ENCODE measurements around the gene FAM177B.

FAM177B gene

GRCh38 chr1:222769181-222769580, 32.2 kb downstream of the FAM177B start:
- Histone ChIP-seq H4K5ac (ENCODE audit: low read length) (no peak overlapping the region), H3K27me3 (ENCODE audit: insufficient read depth, low read length, poor library complexity) (no peaks in the 10 kb centered on the region), H3K18ac (ENCODE audit: low read length) (no peak overlapping the region), H3K9ac (ENCODE audit: low read length) (no peak overlapping the region), H3K4me2 (ENCODE audit: low read length) (no peak overlapping the region), H2BK120ac (ENCODE audit: low read depth, low read length) (no peak overlapping the region), H2BK5ac (ENCODE audit: low read length) (no peak overlapping the region), H3K36me3 (ENCODE audit: control insufficient read depth, insufficient read depth, low read length) (no peaks in the 10 kb centered on the region), H3K27ac (ENCODE audit: low read depth, low read length) (no peak overlapping the region), H3K4me1 (ENCODE audit: control insufficient read depth, low read depth, low read length) (no peaks in the 10 kb centered on the region), H2AK5ac (ENCODE audit: low read length) (no peak overlapping the region), H3K56ac (ENCODE audit: low read length) (no peak overlapping the region), H3K23ac (ENCODE audit: low read length) (no peak overlapping the region), H3K4me3 (ENCODE audit: low read length) (peak overlapping the region; percentile 3), H3K79me2 (ENCODE audit: control insufficient read depth, insufficient read depth, low read length) (no peaks in the 10 kb centered on the region), H2BK15ac (replicated peaks; ENCODE audit: low read depth) (no peak overlapping the region), H3K79me1 (ENCODE audit: low read length) (no peaks in the 10 kb centered on the region), H4K8ac (ENCODE audit: low read depth, low read length) (no peak overlapping the region), H3K4ac (ENCODE audit: low read depth, low read length) (no peak overlapping the region)
- no CpG with 5 or more reads among the region's 1 CpG for WGBS (ENCODE audit: extremely low coverage, insufficient coverage, low lambda C conversion rate)
- DNase-seq: peak; percentile 24

GRCh38 chr1:222769971-222770620, 33.1 kb downstream of the FAM177B start:
- no peak for DNase-seq
- Histone ChIP-seq H2BK15ac (replicated peaks; ENCODE audit: low read depth) (no peak overlapping the region), H2BK120ac (ENCODE audit: low read depth, low read length) (no peak overlapping the region), H3K4me3 (ENCODE audit: low read length) (no peak overlapping the region), H3K36me3 (ENCODE audit: control insufficient read depth, insufficient read depth, low read length) (no peaks in the 10 kb centered on the region), H3K79me1 (ENCODE audit: low read length) (no peaks in the 10 kb centered on the region), H3K27me3 (ENCODE audit: insufficient read depth, low read length, poor library complexity) (no peaks in the 10 kb centered on the region), H2AK5ac (ENCODE audit: low read length) (no peak overlapping the region), H3K27ac (ENCODE audit: low read depth, low read length) (no peak overlapping the region), H3K4ac (ENCODE audit: low read depth, low read length) (no peak overlapping the region), H2BK5ac (ENCODE audit: low read length) (no peak overlapping the region), H3K23ac (ENCODE audit: low read length) (no peak overlapping the region), H3K18ac (ENCODE audit: low read length) (no peak overlapping the region), H4K5ac (ENCODE audit: low read length) (no peak overlapping the region), H3K79me2 (ENCODE audit: control insufficient read depth, insufficient read depth, low read length) (no peaks in the 10 kb centered on the region), H3K4me1 (ENCODE audit: control insufficient read depth, low read depth, low read length) (no peaks in the 10 kb centered on the region), H3K4me2 (ENCODE audit: low read length) (no peak overlapping the region), H4K8ac (ENCODE audit: low read depth, low read length) (no peak overlapping the region), H3K9ac (ENCODE audit: low read length) (no peak overlapping the region), H3K56ac (ENCODE audit: low read length) (no peak overlapping the region)
- no CpG with 5 or more reads among the region's 2 CpGs for WGBS (ENCODE audit: extremely low coverage, insufficient coverage, low lambda C conversion rate)

- Histone ChIP-seq H3K79me2 (ENCODE audit: control insufficient read depth, insufficient read depth, low read length) (no peaks in the 10 kb centered on the region), H3K18ac (ENCODE audit: low read length) (no peak overlapping the region), H3K4me2 (ENCODE audit: low read length) (no peak overlapping the region), H4K5ac (ENCODE audit: low read length) (no peak overlapping the region), H3K79me1 (ENCODE audit: low read length) (no peaks in the 10 kb centered on the region), H2BK5ac (ENCODE audit: low read length) (no peak overlapping the region), H3K36me3 (ENCODE audit: control insufficient read depth, insufficient read depth, low read length) (no peaks in the 10 kb centered on the region), H3K23ac (ENCODE audit: low read length) (no peak overlapping the region), H4K8ac (ENCODE audit: low read depth, low read length) (no peak overlapping the region), H3K4ac (ENCODE audit: low read depth, low read length) (no peak overlapping the region), H2AK5ac (ENCODE audit: low read length) (no peak overlapping the region), H3K9ac (ENCODE audit: low read length) (no peak overlapping the region), H3K4me3 (ENCODE audit: low read length) (no peak overlapping the region), H3K27ac (ENCODE audit: low read depth, low read length) (no peak overlapping the region), H3K56ac (ENCODE audit: low read length) (no peak overlapping the region), H3K4me1 (ENCODE audit: control insufficient read depth, low read depth, low read length) (no peaks in the 10 kb centered on the region), H2BK120ac (ENCODE audit: low read depth, low read length) (no peak overlapping the region), H3K27me3 (ENCODE audit: insufficient read depth, low read length, poor library complexity) (no peaks in the 10 kb centered on the region), H2BK15ac (replicated peaks; ENCODE audit: low read depth) (no peak overlapping the region)
- no CpG with 5 or more reads among the region's 4 CpGs for WGBS (ENCODE audit: extremely low coverage, insufficient coverage, low lambda C conversion rate)
- no peak for DNase-seq
Measured at GRCh38 chr1:222772996-222773379, 36.0 kb downstream of the FAM177B start.

GRCh38 chr1:222777463-222777862, 40.5 kb downstream of the FAM177B start:
- Histone ChIP-seq H3K4ac (ENCODE audit: low read depth, low read length) (no peak overlapping the region), H3K18ac (ENCODE audit: low read length) (no peak overlapping the region), H3K9ac (ENCODE audit: low read length) (no peak overlapping the region), H3K56ac (ENCODE audit: low read length) (no peak overlapping the region), H3K23ac (ENCODE audit: low read length) (no peak overlapping the region), H2BK120ac (ENCODE audit: low read depth, low read length) (no peak overlapping the region), H3K27me3 (ENCODE audit: insufficient read depth, low read length, poor library complexity) (no peaks in the 10 kb centered on the region), H2AK5ac (ENCODE audit: low read length) (no peak overlapping the region), H4K8ac (ENCODE audit: low read depth, low read length) (no peak overlapping the region), H3K36me3 (ENCODE audit: control insufficient read depth, insufficient read depth, low read length) (no peaks in the 10 kb centered on the region), H4K5ac (ENCODE audit: low read length) (no peak overlapping the region), H3K4me1 (ENCODE audit: control insufficient read depth, low read depth, low read length) (no peaks in the 10 kb centered on the region), H3K79me1 (ENCODE audit: low read length) (no peaks in the 10 kb centered on the region), H3K4me3 (ENCODE audit: low read length) (no peak overlapping the region), H2BK15ac (replicated peaks; ENCODE audit: low read depth) (no peak overlapping the region), H3K79me2 (ENCODE audit: control insufficient read depth, insufficient read depth, low read length) (no peaks in the 10 kb centered on the region), H3K27ac (ENCODE audit: low read depth, low read length) (no peak overlapping the region), H2BK5ac (ENCODE audit: low read length) (no peak overlapping the region), H3K4me2 (ENCODE audit: low read length) (no peak overlapping the region)
- DNase-seq: no peak
- no CpG with 5 or more reads among the region's 1 CpG for WGBS (ENCODE audit: extremely low coverage, insufficient coverage, low lambda C conversion rate)

- Histone ChIP-seq H2AK5ac (ENCODE audit: low read length) (no peak overlapping the region), H3K56ac (ENCODE audit: low read length) (no peak overlapping the region), H3K4me3 (ENCODE audit: low read length) (no peak overlapping the region), H3K4me2 (ENCODE audit: low read length) (no peak overlapping the region), H3K9ac (ENCODE audit: low read length) (no peak overlapping the region), H4K5ac (ENCODE audit: low read length) (no peak overlapping the region), H3K79me2 (ENCODE audit: control insufficient read depth, insufficient read depth, low read length) (no peaks in the 10 kb centered on the region), H3K27ac (ENCODE audit: low read depth, low read length) (no peak overlapping the region), H4K8ac (ENCODE audit: low read depth, low read length) (no peak overlapping the region), H3K4me1 (ENCODE audit: control insufficient read depth, low read depth, low read length) (no peaks in the 10 kb centered on the region), H2BK120ac (ENCODE audit: low read depth, low read length) (no peak overlapping the region), H2BK5ac (ENCODE audit: low read length) (no peak overlapping the region), H3K79me1 (ENCODE audit: low read length) (no peaks in the 10 kb centered on the region), H3K18ac (ENCODE audit: low read length) (no peak overlapping the region), H2BK15ac (replicated peaks; ENCODE audit: low read depth) (no peak overlapping the region), H3K27me3 (ENCODE audit: insufficient read depth, low read length, poor library complexity) (no peaks in the 10 kb centered on the region), H3K23ac (ENCODE audit: low read length) (no peak overlapping the region), H3K4ac (ENCODE audit: low read depth, low read length) (no peak overlapping the region), H3K36me3 (ENCODE audit: control insufficient read depth, insufficient read depth, low read length) (no peaks in the 10 kb centered on the region)
- no peak for DNase-seq
- WGBS (ENCODE audit: extremely low coverage, insufficient coverage, low lambda C conversion rate): no CpG with 5 or more reads among the region's 2 CpGs
Measured at GRCh38 chr1:222777977-222778376, 41.0 kb downstream of the FAM177B start.

GRCh38 chr1:222781251-222781650, 44.2 kb downstream of the FAM177B start:
- Histone ChIP-seq H3K4me2 (ENCODE audit: low read length) (no peak overlapping the region), H3K56ac (ENCODE audit: low read length) (no peak overlapping the region), H3K9ac (ENCODE audit: low read length) (no peak overlapping the region), H2BK15ac (replicated peaks; ENCODE audit: low read depth) (no peak overlapping the region), H3K27me3 (ENCODE audit: insufficient read depth, low read length, poor library complexity) (no peaks in the 10 kb centered on the region), H4K8ac (ENCODE audit: low read depth, low read length) (no peak overlapping the region), H3K36me3 (ENCODE audit: control insufficient read depth, insufficient read depth, low read length) (no peaks in the 10 kb centered on the region), H3K4me3 (ENCODE audit: low read length) (no peak overlapping the region), H4K5ac (ENCODE audit: low read length) (no peak overlapping the region), H2BK5ac (ENCODE audit: low read length) (no peak overlapping the region), H3K27ac (ENCODE audit: low read depth, low read length) (no peak overlapping the region), H3K18ac (ENCODE audit: low read length) (no peak overlapping the region), H3K79me2 (ENCODE audit: control insufficient read depth, insufficient read depth, low read length) (no peaks in the 10 kb centered on the region), H3K4ac (ENCODE audit: low read depth, low read length) (no peak overlapping the region), H2BK120ac (ENCODE audit: low read depth, low read length) (no peak overlapping the region), H2AK5ac (ENCODE audit: low read length) (no peak overlapping the region), H3K79me1 (ENCODE audit: low read length) (no peaks in the 10 kb centered on the region), H3K23ac (ENCODE audit: low read length) (no peak overlapping the region), H3K4me1 (ENCODE audit: control insufficient read depth, low read depth, low read length) (no peaks in the 10 kb centered on the region)
- WGBS (ENCODE audit: extremely low coverage, insufficient coverage, low lambda C conversion rate): no CpG with 5 or more reads among the region's 4 CpGs
- no peak for DNase-seq
